ENCODE data around the gene ZNF558. TPM values are rescaled to one million over a fixed set of nuclear protein-coding genes. Genes with fewer than 3 reads are reported as not detected.

The ZNF558 gene
- total RNA-seq, 1 experiment from 2014 or later = 30.2 TPM

- no peaks in the 10 kb centered on the region for H4K20me1 ChIP-seq (ENCODE audit: control insufficient read depth, insufficient read depth, insufficient read length)
- Mint-ChIP-seq H3K27me3 (ENCODE audit: low read depth) (no peaks in the 10 kb centered on the region; the same call in 1 of the 2 replicates), H3K27ac (no peak overlapping the region), H3K4me3 (no peak overlapping the region), H3K4me1 (no peaks in the 10 kb centered on the region), H3K36me3 (ENCODE audit: insufficient read depth in 1 of 3, low read depth in 3 of 3) (peaks cover 96 to 100% (median 98%) of the 10 kb centered on the region in 3 experiments), H3K9me3 (peaks cover 74 to 92% of the 10 kb centered on the region in 2 experiments)
- H3T11ph ChIP-seq (ENCODE audit: low read length) = no peak overlapping the region
- no peak overlapping the region for H4K8ac ChIP-seq (replicated peaks; ENCODE audit: insufficient read length, low read depth, low read length)
- no peaks in the 10 kb centered on the region for H3K23me2 ChIP-seq (ENCODE audit: insufficient read length, low read depth, low read length, poor library complexity, severe bottlenecking)
- H2AFZ ChIP-seq (ENCODE audit: low read length) = no peak overlapping the region
- no peak overlapping the region for H4K91ac ChIP-seq (ENCODE audit: insufficient read length, low read depth, low read length)
- H3K27me3 ChIP-seq (ENCODE audit: insufficient read depth, low read length) = no peaks in the 10 kb centered on the region
- H3K79me2 ChIP-seq (ENCODE audit: insufficient read depth, low read length) = no peaks in the 10 kb centered on the region
- H3K56ac ChIP-seq (ENCODE audit: insufficient read length, low read depth, low read length) = no peak overlapping the region
- H3K4me2 ChIP-seq (ENCODE audit: insufficient read depth, insufficient read length, low read length) = no peak overlapping the region
- no peak for TF ChIP-seq CTCF (conservative IDR thresholded peaks at IDR 0.05)
- no peak overlapping the region for H3K23ac ChIP-seq (ENCODE audit: insufficient read length, low read depth, low read length)
- H4K5ac ChIP-seq (ENCODE audit: insufficient read length, low read depth, low read length) = no peak overlapping the region
- H3K4me1 ChIP-seq (ENCODE audit: insufficient read depth, low read length) = no peaks in the 10 kb centered on the region
- no peak overlapping the region for H3K14ac ChIP-seq (ENCODE audit: insufficient read depth, low read length)
- H3K9ac ChIP-seq (ENCODE audit: extremely low read depth, insufficient read length, low read length) = no peak overlapping the region
- H3K4ac ChIP-seq (ENCODE audit: low read depth, low read length) = no peak overlapping the region
- no peak overlapping the region for H2BK12ac ChIP-seq (ENCODE audit: insufficient read length, low read depth, low read length)
- H3K18ac ChIP-seq (ENCODE audit: insufficient read length, low read depth, low read length) = no peak overlapping the region
- peaks cover 22% of the 10 kb centered on the region for H3K9me3 ChIP-seq (ENCODE audit: control insufficient read depth, low read depth, low read length)
- no peak overlapping the region for H2BK120ac ChIP-seq (ENCODE audit: low read depth, low read length, poor library complexity, severe bottlenecking)
- no peak for DNase-seq
- no peak overlapping the region for H2BK20ac ChIP-seq (ENCODE audit: low read depth, low read length, poor library complexity, severe bottlenecking)
- H3K27ac ChIP-seq (ENCODE audit: insufficient read length, low read depth, low read length) = no peak overlapping the region
- no CpG with 5 or more reads among the region's 3 CpGs for WGBS (ENCODE audit: extremely low coverage, insufficient read length, low lambda C conversion rate)
- H2BK15ac ChIP-seq (ENCODE audit: low read depth, low read length) = no peak overlapping the region
- no peak overlapping the region for H2AK5ac ChIP-seq (ENCODE audit: insufficient read length, low read length)
- no peaks in the 10 kb centered on the region for H3K79me1 ChIP-seq (ENCODE audit: insufficient read depth, low read depth, low read length, poor library complexity, severe bottlenecking)
- H2BK5ac ChIP-seq (ENCODE audit: insufficient read length, low read length) = no peak overlapping the region
Measured at GRCh38 chr19:8820234-8820633, 11.9 kb downstream of the ZNF558 start.

Measured in H9 (cell line).